ENCODE measurements around the gene TRAPPC13. TPM values are rescaled to one million over a fixed set of nuclear protein-coding genes. Genes with fewer than 3 reads are reported as not detected.

Gene TRAPPC13
- total and polyA plus RNA-seq, 2 of the 13 experiments (the other 11 are each of a cell fraction or from before 2014, with no cell fraction given): 8.4 to 19.6 TPM

GRCh38 chr5:65630981-65631380, 6.2 kb downstream of the TRAPPC13 start (continued):
- TF ChIP-seq MTA3 (CRISPR knock-in tag; IDR thresholded peaks at IDR 0.05): no peak
- TF ChIP-seq PLRG1 (conservative IDR thresholded peaks at IDR 0.05): no peak
- no peak for TF ChIP-seq HNF1B (CRISPR knock-in tag; IDR thresholded peaks at IDR 0.05)
- TF ChIP-seq ELF3 (CRISPR knock-in tag; IDR thresholded peaks at IDR 0.05): no peak
- 0 out of 2 replicates have a peak, but pooled peaks have one; percentile 22 for TF ChIP-seq MED1 (CRISPR knock-in tag; IDR thresholded peaks at IDR 0.05)
- no peak for TF ChIP-seq ZNF749 (CRISPR knock-in tag; IDR thresholded peaks at IDR 0.05; ENCODE audit: borderline replicate concordance)
- TF ChIP-seq RELA (CRISPR knock-in tag; IDR thresholded peaks at IDR 0.05): no peak
- TF ChIP-seq ZC3H4 (CRISPR knock-in tag; IDR thresholded peaks at IDR 0.05; ENCODE audit: borderline replicate concordance): no peak
- TF ChIP-seq ZNF503 (CRISPR knock-in tag; IDR thresholded peaks at IDR 0.05): no peak
- TF ChIP-seq ZNF547 (CRISPR knock-in tag; IDR thresholded peaks at IDR 0.05): no peak
- TF ChIP-seq SNAPC2 (CRISPR knock-in tag; IDR thresholded peaks at IDR 0.05): no peak
- TF ChIP-seq AKNA (CRISPR knock-in tag; IDR thresholded peaks at IDR 0.05; ENCODE audit: borderline replicate concordance): no peak
- TF ChIP-seq EP300 (IDR thresholded peaks at IDR 0.05; ENCODE audit: low read depth in 2 of 2, low read length in 2 of 2): no peak
- TF ChIP-seq EP300 (CRISPR knock-in tag; IDR thresholded peaks at IDR 0.05; ENCODE audit: borderline replicate concordance): no peak
- TF ChIP-seq DRAP1 (CRISPR knock-in tag; IDR thresholded peaks at IDR 0.05): no peak
- TF ChIP-seq ZNF235 (CRISPR knock-in tag; IDR thresholded peaks at IDR 0.05; ENCODE audit: borderline replicate concordance): no peak
- no peak for TF ChIP-seq IKZF5 (CRISPR knock-in tag; IDR thresholded peaks at IDR 0.05)
- TF ChIP-seq NPAS2 (CRISPR knock-in tag; IDR thresholded peaks at IDR 0.05; ENCODE audit: borderline replicate concordance): no peak
- no peak for TF ChIP-seq ZNF891 (CRISPR knock-in tag; IDR thresholded peaks at IDR 0.05)
- TF ChIP-seq MTA1 (CRISPR knock-in tag; IDR thresholded peaks at IDR 0.05; ENCODE audit: borderline replicate concordance): no peak
- TF ChIP-seq ATAD3A (CRISPR knock-in tag; IDR thresholded peaks at IDR 0.05): no peak
